HT-29 (cell line): ENCODE results near the gene STIL. TPM values are rescaled to one million over a fixed set of nuclear protein-coding genes. Genes with fewer than 3 reads are reported as not detected.
"Not testable (repeated sequence)": the region's sequence is repeated elsewhere in the genome, so short reads cannot be mapped to it uniquely, and the experiment has no call there.

Source experiments
- DNase-seq: peaks from one replicate; pipeline ENCODE4 v3.0.0-alpha.2; 2015; ENCODE audit warnings: low spot score
- total RNA-seq: library from RNA; depleted of rRNA; stranded (reverse); fragments of >200 nt; shearing (Covaris generic); gene quantifications from 2 replicates; pipeline ENCODE4 v1.2.3, GENCODE V29; 2014; rRNA removed

STIL gene
- total RNA-seq, 1 experiment from 2014 or later, result 12.6 TPM

GRCh38 chr1:47219590-47220220 lies 94.2 kb downstream of the STIL start:
- DNase-seq, result no peak

- DNase-seq, result no peak
These were observed 94.9 kb downstream of the STIL start for GRCh38 chr1:47219001-47219400.

GRCh38 chr1:47216278-47217059 lies 97.5 kb downstream of the STIL start:
- no peak for DNase-seq

- no peak for DNase-seq
These were observed 98.2 kb downstream of the STIL start for GRCh38 chr1:47215713-47216112.

- DNase-seq, result no peak
These were observed 99.4 kb downstream of the STIL start for GRCh38 chr1:47214549-47214948.

- DNase-seq, result no peak
These were observed 100.5 kb downstream of the STIL start for GRCh38 chr1:47213230-47213963.

GRCh38 chr1:47212636-47213229 lies 101.2 kb downstream of the STIL start:
- DNase-seq, result no peak

GRCh38 chr1:47211796-47212269 lies 102.1 kb downstream of the STIL start:
- no peak for DNase-seq

- no peak for DNase-seq
These were observed 103.3 kb downstream of the STIL start for GRCh38 chr1:47210666-47211065.

- no peak for DNase-seq
These were observed 104.1 kb downstream of the STIL start for GRCh38 chr1:47209725-47210325.

GRCh38 chr1:47209091-47209490 lies 104.9 kb downstream of the STIL start:
- DNase-seq, result no peak

- no peak for DNase-seq
These were observed 105.5 kb downstream of the STIL start for GRCh38 chr1:47208374-47208850.

- DNase-seq, result no peak
These were observed 106.1 kb downstream of the STIL start for GRCh38 chr1:47207803-47208373.

GRCh38 chr1:47205918-47206317 lies 108.0 kb downstream of the STIL start:
- DNase-seq, result no peak

GRCh38 chr1:47203504-47203903 lies 110.4 kb downstream of the STIL start:
- not testable (repeated sequence) for DNase-seq

GRCh38 chr1:47201179-47201578 lies 112.8 kb downstream of the STIL start:
- no peak for DNase-seq

Other genes with a start within 250 kb of the STIL start
- gene CYP4Z1, start 246.9 kb downstream of the STIL start, total RNA-seq, result not detected in 2 replicates
- gene CYP4A22, start 176.7 kb downstream of the STIL start, total RNA-seq, result not detected in 2 replicates
- gene PDZK1IP1, start 124.1 kb downstream of the STIL start, total RNA-seq, result 32.9 and 38.0 TPM in 2 replicates
- gene TAL1, start 81.9 kb downstream of the STIL start, total RNA-seq, result not detected in 2 replicates
- 51.4 and 57.7 TPM in 2 replicates for gene CMPK1, start 19.6 kb upstream of the STIL start, total RNA-seq
- not detected in 2 replicates for gene FOXE3, start 102.1 kb upstream of the STIL start, total RNA-seq
- 2.8 TPM in 2 replicates for gene FOXD2, start 123.9 kb upstream of the STIL start, total RNA-seq